GM19468 (cell line): ENCODE results near the gene ZSWIM1.
"Not testable (repeated sequence)": the region's sequence is repeated elsewhere in the genome, so short reads cannot be mapped to it uniquely, and the experiment has no call there.

ENCODE experiments used
- ATAC-seq: cut with Tn5 transposase; IDR thresholded peaks from one replicate; pipeline ENCODE4 v1.9.1; 2021; ENCODE audit warnings: mild to moderate bottlenecking, moderate library complexity, moderate number of reproducible peaks; ENCODE audit not compliant: unreplicated experiment; ENCODE audit errors: extremely low read depth

ZSWIM1 gene

DNA sequence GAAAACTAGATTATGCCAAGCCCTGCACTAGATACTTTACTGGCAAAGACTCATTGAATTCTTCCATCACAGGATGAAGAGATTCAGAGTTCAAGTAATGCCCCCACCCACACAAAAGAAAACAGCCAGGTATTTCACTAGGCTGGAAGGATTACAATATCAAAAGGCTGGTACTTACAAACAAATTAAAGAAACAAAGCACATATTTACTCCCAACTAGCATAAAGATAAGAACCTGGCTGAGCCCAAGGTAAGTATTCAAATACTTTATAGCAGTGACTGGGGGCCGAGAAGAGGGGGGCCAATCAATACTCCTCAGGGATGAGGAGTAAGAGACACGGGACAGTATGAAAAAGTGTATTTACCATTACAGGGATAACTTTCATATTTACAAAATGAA, 27.5 kb upstream of the ZSWIM1 start:
- no peak for ATAC-seq

DNA sequence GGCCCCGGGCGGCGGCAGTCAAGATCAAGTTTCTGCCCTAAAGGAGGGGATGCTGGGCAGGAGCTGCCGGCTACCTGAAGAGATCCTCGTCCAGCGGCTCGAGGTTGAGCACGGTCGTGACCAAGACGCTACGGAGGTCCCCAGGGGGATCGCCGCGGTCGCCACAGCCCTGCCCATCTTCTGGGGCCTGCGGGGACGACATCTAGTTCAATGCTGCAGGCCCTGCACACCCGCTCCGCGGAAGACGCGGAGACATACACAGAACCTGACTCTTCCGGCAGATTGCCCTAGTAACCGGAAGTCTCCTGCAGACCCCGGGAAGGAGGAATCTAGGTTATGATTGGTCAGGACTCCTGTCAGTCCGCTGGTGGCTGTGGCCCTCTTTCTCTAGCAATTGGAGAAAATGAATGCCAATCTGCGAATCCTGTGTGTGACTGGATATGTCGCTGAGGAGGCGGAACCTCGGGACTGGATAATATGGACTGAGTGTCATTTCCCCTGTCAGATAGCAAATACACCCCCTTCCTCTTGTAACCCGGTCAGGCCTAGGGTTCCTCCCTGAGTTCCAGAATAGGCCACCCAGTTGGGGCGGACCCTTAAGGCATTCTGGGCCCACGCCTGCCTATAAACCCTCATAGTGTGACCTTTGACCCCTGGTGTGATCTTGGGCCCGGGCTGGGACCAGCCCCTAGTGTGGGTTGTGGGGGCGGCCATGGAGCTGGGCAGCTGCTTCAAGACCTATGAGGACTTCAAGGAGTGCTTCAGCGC, 23.7 kb upstream of the ZSWIM1 start, which contains the start of the genes ACOT8 and ZSWIM3:
Gene ACOT8 (minus strand): TSS at position 279 of the 768 bp plus-strand sequence. CDS start 77 bp downstream, at position 202.
Gene ZSWIM3 (plus strand): TSS at position 501 of the 768 bp plus-strand sequence. CDS start 212 bp downstream, at position 713.
- peak; percentile 90 for ATAC-seq

DNA sequence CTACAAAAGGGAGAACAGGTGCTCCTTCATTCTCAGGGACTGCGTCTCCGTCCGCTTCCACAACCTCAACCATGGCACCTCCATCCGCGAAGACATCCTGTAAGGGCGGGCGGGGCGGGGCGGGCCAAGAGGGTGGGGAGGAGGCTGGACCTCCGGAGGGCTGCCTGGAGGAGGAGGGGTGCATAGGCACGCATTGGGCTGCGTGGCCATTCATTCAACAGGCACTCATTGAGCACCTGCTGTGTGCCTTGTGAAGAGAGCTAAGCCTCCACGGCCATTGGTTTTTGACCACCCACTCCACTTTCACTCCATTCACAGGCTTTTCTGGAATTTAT, 23.2 kb upstream of the ZSWIM1 start:
- no peak for ATAC-seq

DNA sequence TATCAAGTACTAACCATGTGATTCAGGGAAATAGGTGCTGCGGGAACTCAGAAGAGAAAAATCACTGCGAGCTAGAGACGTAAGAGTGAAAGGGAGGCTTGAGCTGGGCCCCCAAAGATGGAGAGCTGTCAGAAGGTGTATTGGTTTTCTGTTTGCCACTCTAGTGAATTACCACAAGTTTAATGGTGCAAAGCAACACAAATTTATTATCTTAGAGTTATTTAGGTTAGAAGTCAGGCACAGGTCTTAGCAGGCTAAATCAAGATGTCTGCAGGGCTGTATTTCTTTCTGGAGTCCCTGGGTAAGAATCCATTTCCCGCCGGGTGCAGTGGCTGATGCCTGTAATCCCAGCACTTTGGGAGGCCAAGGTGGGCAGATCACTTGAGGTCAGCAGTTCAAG, 21.1 kb upstream of the ZSWIM1 start:
- ATAC-seq: no peak

DNA sequence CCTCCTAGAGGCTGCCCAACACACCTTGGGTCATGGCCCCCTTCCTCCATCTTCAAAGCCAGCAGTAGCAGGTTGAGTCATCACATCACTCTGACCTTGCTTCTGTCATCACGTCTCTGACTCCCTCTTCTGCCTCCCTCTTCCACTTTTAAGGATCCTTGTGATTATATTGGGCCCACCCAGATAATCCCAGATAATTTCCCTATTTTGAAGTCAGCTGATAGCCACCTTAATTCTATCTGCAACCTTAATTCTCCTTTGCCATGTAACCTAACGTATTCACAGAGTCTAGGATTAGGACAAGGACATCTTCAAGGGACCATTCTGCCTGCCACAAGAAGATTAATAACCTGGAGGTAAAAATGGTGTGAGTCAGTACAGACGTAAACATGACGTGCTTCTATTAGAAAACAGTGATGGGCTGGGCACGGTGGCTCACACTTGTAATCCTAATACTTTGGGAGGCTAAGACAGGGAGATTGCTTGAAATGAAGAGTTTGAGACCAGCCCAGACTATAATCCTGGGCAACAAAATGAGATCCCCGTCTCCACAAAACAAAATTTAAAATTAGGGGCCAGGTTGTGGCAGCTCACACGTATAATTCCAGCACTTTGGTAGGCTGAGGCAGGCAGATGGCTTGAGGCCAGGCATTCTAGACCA, 20.3 kb upstream of the ZSWIM1 start:
- no peak for ATAC-seq

DNA sequence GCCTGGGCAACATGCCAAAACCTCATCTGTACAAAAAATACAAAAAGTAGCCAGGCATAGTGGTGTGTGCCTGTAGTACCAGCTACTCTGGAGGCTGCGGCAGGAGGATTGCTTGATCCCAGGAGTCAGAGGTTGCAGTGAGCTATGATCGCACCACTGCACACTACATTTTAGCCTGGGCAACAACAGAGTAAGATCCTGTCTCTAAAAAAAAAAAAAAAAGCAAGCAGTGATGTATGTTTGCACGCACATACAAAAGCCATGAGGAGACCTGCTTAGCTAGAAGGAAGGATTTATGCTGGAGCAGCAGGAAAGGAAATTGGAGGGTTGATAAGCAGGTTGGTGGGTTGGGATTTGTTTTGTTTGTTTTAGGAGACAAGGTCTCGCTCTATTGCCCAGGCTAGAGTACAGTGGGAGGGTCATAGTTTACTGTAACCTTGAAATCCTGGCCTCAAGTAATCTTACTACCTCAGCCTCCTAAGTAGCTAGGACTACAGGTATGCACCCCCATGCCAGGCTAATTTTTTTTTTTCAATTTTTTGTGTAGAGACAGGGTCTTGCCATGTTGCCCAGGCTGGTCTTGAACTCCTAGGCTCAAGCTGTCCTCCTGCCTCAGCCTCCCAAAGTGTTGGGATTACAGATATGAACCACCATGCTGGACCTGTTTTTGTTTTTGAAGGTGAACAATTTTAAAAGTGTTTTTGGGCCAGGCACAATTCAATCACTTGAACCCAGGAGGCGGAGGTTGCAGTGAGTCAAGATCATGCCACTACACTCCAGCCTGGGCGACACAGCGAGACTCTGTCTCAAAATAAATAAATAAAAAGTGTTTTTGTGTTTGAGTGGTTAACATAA, 19.6 kb upstream of the ZSWIM1 start:
- ATAC-seq: no peak

DNA sequence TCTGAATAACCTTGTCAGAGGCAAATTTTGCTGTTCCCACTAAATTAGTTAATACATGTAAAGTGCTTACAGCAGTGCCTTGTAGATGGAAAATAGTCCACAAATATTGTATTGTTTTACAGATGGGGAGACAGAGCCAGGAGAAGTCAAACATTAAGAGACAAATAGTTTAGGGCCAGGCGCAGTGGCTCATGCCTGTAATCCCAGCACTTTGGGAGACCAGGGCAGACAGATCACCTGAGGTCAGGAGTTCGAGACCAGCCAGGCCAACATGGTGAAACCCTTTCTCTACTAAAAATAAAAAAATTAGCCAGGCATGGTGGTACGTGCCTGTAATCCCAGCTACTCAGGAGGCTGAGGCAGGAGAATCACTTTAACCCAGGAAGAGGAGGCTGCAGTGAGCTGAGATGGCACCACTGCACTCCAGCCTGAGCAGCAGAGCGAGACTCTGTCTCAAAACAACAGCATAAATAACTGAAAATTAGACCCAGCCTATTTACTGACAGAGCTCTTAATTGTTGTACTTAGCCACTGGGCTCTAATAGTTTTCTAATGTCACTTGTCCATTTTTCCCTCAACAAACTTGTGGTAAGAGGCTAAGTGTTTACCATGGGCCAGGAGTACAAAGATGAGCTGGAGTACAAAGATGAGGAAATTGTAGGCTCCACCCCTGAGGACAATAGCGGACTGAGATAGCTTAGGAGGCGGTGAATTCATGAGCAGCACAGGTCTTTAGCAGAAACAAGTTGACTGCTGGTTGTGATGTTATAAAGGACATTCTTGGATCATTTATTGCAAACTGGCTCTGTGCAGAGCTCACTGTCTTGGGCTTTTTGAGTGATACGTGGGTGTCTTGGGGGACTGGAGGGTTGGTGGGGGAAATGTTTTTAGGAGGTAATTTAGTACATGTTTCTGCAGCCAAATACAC, 17.2 kb upstream of the ZSWIM1 start:
- ATAC-seq: no peak

DNA sequence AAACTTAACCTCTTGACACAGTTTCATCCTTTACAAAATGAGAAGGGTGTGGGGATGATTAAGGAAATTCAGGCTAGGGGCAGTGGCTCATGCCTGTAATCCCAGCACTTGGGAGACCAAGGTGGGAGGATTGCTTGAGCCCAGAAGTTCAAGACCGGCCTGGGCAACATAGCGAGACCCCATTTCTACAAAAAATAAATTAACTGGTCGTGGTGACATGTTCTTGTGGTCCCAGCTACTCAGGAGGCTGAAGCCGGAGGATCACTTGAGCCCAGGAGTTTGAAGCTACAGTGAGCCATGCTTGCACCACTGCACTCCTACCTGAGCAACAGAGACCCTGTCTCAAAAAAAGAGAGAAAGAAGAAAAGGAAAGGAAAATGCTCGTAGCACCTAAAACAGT, 14.6 kb upstream of the ZSWIM1 start:
- no peak for ATAC-seq

DNA sequence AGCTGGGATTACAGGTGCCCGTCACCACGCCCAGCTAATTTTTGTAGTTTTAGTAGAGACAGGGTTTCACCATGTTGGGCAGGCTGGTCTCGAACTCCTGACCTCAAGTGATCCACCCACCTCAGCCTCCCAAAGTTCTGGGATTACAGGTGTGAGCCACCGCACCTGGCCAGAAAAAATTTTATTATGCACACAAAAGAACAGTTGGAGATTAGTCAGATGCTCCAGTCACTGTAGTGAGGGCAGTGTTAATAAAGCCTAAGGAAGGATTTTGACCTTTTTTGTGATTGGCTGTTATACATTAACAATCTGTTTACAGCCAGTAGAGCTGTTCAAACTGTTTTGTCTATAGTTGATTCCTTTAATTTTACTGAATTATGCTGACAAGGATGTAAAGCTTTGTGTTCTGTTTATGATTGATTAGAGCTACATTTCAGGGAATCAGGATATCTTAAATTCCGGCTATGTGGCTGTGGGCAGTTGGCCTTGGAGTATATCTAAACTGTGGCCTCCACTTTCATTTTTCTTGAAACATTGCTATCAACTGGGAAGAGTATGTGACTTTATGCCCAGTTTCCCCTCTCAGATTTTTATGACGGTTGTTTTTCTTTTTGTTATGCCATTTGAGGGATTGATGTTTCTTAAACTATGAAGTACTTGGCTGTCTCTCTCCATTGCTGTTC, 13.8 kb upstream of the ZSWIM1 start:
- ATAC-seq: no peak

DNA sequence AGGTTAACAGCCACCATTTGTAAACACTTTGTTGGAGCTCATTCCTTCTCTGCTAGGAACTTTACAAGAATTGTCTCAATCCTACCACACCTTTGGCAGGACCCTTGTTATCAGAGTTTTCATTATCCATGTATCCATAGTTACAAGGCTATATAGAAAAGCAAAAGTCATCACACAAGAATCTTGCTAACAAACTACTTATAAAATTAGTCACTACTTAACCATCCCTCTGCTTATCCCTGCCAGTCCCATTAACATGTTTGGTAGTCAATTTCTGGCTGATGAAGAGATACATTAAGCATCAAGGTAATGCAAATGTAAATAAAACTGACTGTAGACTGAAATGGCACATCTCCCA, 13.2 kb upstream of the ZSWIM1 start:
- no peak for ATAC-seq

DNA sequence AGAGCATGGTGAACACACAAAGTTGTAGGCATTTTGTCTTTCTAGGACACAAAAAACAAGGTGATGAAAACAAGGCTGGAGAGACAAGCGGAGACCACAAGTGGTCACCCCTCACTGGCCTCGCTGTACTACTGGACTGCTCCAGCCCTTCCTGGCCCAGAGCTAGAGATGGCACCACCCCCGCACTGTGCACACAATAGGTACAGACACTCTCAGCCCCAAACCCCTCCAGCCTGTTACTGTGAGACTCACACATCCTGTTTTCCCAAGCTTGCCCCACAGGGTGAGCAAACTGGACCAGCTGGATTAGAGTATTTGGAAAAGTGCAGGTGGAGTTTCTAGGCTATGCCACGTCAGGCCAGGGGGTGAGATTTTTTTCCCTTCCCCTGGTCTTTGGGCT, 8.4 kb upstream of the ZSWIM1 start:
- ATAC-seq: no peak

DNA sequence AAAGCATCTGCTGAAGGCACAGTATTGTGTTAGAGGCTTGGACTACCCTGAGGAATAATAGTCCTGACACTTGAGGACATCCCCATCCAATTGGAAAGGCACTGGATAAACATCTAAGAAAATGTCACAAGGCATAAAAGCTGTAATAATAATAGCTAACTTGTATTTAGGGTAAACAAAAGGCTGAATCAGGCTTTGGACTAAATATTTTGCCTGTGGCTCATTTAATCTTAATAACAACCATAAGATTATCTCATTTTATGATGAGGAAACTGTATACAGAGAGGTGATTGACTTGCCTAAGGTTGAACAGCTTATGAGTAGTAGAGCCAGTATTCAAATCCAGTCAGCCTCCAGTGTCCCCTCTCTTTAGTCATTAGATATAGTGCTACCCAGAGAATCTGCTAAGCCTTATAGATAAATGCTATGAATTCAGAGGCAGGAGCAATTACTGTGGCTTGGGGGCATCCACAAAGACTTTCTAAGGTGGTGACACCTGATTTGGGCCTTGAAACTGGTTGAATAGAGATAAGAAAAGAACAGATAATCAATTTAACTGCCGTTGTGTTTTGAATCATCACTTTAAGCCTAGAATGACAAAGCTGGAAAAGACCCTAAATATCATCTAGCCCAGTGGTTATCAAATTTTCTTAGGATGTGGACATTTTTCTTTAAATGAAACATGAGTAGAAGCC, 7.5 kb upstream of the ZSWIM1 start:
- ATAC-seq: no peak

DNA sequence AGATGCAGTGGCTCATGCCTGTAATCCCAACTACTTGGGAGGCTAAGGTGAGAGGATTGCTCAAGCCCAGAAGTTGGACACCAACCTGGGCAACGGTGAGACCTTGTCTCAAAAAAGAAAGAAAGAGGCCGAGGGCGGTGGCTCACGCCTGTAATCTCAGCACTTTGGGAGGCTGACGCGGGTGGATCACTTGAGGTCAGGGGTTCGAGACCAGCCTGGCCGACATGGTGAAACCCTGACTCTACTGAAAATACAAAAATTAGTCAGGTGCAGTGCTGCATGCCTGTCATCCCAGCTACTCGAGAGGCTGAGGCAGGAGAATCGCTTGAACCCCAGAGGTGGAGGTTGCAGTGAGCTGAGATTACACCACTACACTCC, 6.9 kb upstream of the ZSWIM1 start:
- ATAC-seq: not testable (repeated sequence)

DNA sequence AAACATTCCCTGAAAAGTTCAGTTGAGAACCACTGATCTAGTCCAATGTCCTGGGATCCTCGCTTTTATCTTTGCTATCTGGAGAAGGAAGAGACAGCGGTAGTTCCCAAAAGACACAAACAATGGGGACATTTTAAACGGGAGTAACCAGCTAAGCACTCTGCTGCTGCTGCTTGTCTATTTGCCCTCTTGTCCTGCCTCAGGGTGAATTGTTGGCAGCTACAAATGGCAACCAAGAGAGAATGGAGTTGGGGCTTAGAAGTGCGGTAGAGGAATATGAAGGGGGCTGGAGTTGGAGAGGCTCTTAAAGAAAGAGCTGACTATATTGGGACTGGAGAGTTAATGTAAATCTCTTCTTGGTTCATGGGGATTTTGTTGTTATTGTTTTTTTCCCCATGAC, 6.5 kb upstream of the ZSWIM1 start:
- no peak for ATAC-seq

DNA sequence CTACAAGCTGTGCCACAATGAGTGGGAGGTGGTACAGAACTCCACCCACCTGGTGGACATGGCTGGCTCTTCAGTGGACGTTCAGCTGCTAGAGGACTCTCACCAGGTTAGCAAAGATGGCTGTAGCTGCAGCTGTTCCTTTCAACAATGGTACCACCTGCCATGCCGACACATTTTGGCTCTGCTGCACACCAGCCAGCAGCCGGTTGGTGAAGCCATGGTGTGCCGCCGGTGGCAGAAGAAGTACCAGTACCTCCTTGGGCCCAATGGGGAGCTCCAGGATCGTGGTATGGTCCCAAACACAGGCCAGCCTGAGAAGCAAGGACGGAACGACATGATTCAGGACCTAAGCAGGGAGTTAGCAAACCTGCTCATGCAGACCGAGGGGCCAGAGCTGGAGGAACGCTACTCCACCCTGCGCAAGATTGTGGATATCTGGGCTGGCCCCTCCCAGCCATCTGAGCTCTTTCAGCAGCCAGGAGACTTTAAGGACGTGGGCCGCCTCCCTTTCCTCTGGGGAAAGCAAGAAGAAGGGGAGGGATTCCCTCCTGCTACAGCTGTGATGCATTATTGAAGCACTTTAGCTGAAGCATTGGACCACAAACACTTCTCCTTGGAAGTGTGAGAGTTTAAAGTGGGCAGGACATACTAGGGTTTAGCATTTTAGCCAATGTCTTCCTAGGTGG, 2.8 kb upstream of the ZSWIM1 start:
- no peak for ATAC-seq

DNA sequence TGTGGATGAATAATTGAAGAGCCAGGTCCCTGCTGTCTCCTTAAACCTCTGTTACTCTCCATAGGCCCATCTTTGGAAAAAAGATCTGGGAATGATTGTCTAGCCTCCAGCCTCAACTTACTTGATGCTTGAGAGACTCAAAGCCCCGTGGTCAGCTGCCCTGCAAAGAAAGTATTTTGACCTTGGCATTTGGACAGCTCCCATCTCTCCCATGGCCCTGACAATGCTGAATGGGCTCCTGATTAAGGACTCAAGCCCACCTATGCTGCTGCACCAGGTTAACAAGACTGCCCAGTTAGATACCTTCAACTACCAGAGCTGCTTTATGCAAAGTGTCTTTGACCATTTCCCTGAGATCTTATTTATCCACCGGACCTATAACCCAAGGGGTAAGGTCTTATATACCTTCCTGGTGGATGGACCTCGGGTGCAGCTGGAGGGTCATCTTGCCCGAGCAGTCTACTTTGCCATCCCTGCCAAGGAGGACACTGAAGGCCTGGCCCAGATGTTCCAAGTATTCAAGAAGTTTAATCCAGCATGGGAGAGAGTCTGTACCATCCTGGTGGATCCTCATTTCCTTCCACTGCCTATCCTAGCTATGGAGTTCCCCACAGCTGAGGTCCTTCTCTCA, 1.6 kb downstream of the ZSWIM1 start:
- no peak for ATAC-seq

DNA sequence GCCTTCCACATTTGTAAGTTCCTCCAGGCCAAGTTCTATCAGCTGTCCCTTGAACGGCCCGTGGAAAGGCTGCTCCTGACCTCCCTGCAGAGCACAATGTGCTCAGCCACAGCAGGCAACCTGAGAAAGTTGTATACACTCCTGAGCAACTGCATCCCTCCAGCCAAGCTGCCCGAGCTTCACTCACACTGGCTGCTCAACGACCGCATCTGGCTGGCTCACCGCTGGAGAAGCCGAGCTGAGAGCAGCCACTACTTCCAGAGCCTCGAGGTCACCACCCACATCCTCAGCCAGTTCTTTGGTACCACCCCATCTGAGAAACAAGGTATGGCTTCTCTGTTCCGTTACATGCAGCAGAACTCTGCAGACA, 2.1 kb downstream of the ZSWIM1 start:
- ATAC-seq: no peak
